Right cardiac atrium (tissue), 5 donors: Measurements from ENCODE around the gene TMEM201. TPM values are rescaled to one million over a fixed set of nuclear protein-coding genes. Genes with fewer than 3 reads are reported as not detected.

ENCODE experiments used
- ATAC-seq, 2 donors: fragments of 200-7000 bp; cut with Tn5 transposase; one replicate each; pipeline versions ENCODE4 v1.8.0 to v1.9.1; 2020; ENCODE audit warnings: moderate library complexity in 2 of 2, mild to moderate bottlenecking in 1 of 2
- DNase-seq, 3 donors: peaks; one replicate each; pipeline ENCODE4 v3.0.0-alpha.2; 2020
- H3K27ac ChIP-seq: one replicate; pipeline ENCODE4 v1.5.1; 2013; ENCODE audit warnings: mild to moderate bottlenecking, low read length, control low read depth, moderate library complexity
- H3K27me3 ChIP-seq: one replicate; pipeline ENCODE4 v1.6.1; 2013; ENCODE audit not compliant: control insufficient read depth, insufficient read depth
- H3K4me1 ChIP-seq: one replicate; pipeline ENCODE4 v1.6.1; 2013; ENCODE audit warnings: low read length; ENCODE audit not compliant: control insufficient read depth, insufficient read depth
- H3K4me3 ChIP-seq: one replicate; pipeline ENCODE4 v1.5.1; 2013; ENCODE audit warnings: low read length, control low read depth
- H3K9me3 ChIP-seq: one replicate; pipeline ENCODE4 v1.6.1; 2013; ENCODE audit warnings: low read length; ENCODE audit not compliant: control insufficient read depth
- WGBS: extraction: QIAGEN DNeasy Blood & Tissue Kit; methylation state at CpG from one replicate; pipeline ENCODE4 v1.1.7; 2013; 5-methylcytosine and 5-hydroxymethylcytosine counted together
- intact Hi-C, 4 donors: fragments of 100-400 bp; cut with DNase I; formaldehyde crosslinking; loops; one replicate each; pipeline versions ENCODE4 v1.11.0 to v1.14.0; 2022 to 2023
- polyA plus RNA-seq: library from polyadenylated mRNA; stranded (reverse); fragments of 200-250 nt; gene quantifications from one replicate; pipeline ENCODE4 v1.2.3, GENCODE V29; 2013
- total RNA-seq, 4 donors: library from RNA; stranded (reverse); fragmentation: NEBNext Ultra II Directional; extraction: Animal tissue kit (Norgen Biotek cat#: 25700); gene quantifications; one replicate each; pipeline ENCODE4 v1.2.1, GENCODE V29; 2021
- donor health status: healthy with polysubstance abuse.
- donor health status: DM: no; HTN: yes; CAD: no.
- donor health status: DM: no; HTN: no; CAD: no.
- donor health status: DM: no; HTN: yes; CAD: no; lungs with severe emphysema.
- donor health status: DM: yes; HTN: yes; CAD: no.

The TMEM201 gene
- total and polyA plus RNA-seq, 5 donors = 14.5 to 23.3 (median 21.0) TPM

- no peaks in the 10 kb centered on the region for H3K9me3 ChIP-seq
- ATAC-seq (no peak), DNase-seq (no peak)
- H3K27ac ChIP-seq = no peak overlapping the region
- 76% methylated on average over 4 of the region's 4 CpGs for WGBS
- intact Hi-C loops = no loop called here
- H3K27me3 ChIP-seq = no peaks in the 10 kb centered on the region
- H3K4me1 ChIP-seq = no peaks in the 10 kb centered on the region
- H3K4me3 ChIP-seq = no peak overlapping the region
These were observed 69.5 kb downstream of the TMEM201 start for GRCh38 chr1:9658199-9658598.

- DNase-seq = peak in 1 of 3 donors; percentile 31
- Histone ChIP-seq H3K4me3 (no peak overlapping the region), H3K4me1 (no peaks in the 10 kb centered on the region), H3K9me3 (no peaks in the 10 kb centered on the region), H3K27me3 (no peaks in the 10 kb centered on the region), H3K27ac (no peak overlapping the region)
- no peak for ATAC-seq
- WGBS = 66% methylated on average over 5 of the region's 5 CpGs
- intact Hi-C loops = no loop called here
These were observed 70.6 kb downstream of the TMEM201 start for GRCh38 chr1:9659328-9659727.

DNA sequence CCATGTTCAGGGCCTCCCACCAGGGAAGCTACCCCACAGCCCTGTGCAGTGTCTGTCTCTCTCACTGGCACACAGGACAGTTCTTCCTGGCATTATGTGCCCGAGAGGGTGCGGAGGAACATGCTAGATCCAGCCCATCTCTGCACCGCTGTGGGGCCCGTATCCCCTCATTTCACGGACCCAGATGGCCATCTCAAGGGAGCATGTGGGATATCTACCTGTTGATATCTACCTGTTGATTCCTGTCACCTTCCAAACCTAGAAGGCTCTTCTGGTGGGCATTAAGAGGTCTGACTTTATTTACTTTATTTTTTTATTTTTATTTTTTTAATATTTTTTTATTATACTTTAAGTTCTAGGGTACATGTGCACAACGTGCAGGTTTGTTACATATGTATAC, 74.5 kb downstream of the TMEM201 start:
- ATAC-seq = no peak
- Histone ChIP-seq H3K27ac (no peak overlapping the region), H3K4me3 (no peak overlapping the region), H3K27me3 (no peaks in the 10 kb centered on the region), H3K9me3 (no peaks in the 10 kb centered on the region), H3K4me1 (no peaks in the 10 kb centered on the region)
- intact Hi-C loops = no loop called here
- 90% methylated on average over 6 of the region's 6 CpGs for WGBS
- no peak for DNase-seq

Other genes starting within 250 kb of the TMEM201 start
- 10 to 100 TPM in 1 of 4 donors, 1 to 10 TPM in 3; 7.0 to 11.4 (median 8.0) TPM for gene SLC25A33, start 49.4 kb upstream of the TMEM201 start, total RNA-seq
- 12.9 TPM for gene SLC25A33, start 49.4 kb upstream of the TMEM201 start, polyA plus RNA-seq
- 1 to 10 TPM; 3.8 to 5.9 (median 4.5) TPM for gene PIK3CD, start 62.8 kb downstream of the TMEM201 start, total RNA-seq
- gene PIK3CD, start 62.8 kb downstream of the TMEM201 start, polyA plus RNA-seq = 3.0 TPM
- 10 to 100 TPM; 67.1 to 72.1 (median 70.0) TPM for gene CLSTN1, start 235.1 kb downstream of the TMEM201 start, total RNA-seq
- 51.4 TPM for gene CLSTN1, start 235.1 kb downstream of the TMEM201 start, polyA plus RNA-seq